GM18909 (cell line): ENCODE data around the gene CFAP410.

Experiments used
- ATAC-seq: cut with Tn5 transposase; IDR thresholded peaks from one replicate; pipeline ENCODE4 v1.9.1; 2021; ENCODE audit warnings: mild to moderate bottlenecking; ENCODE audit not compliant: unreplicated experiment, poor library complexity

CFAP410 gene

GRCh38 chr21:44332965-44333364, 6.2 kb downstream of the CFAP410 start:
- ATAC-seq: no peak

- no peak for ATAC-seq
Observed at GRCh38 chr21:44332383-44332782, 6.8 kb downstream of the CFAP410 start.

GRCh38 chr21:44331650-44332307, 7.4 kb downstream of the CFAP410 start:
- ATAC-seq: no peak

GRCh38 chr21:44331209-44331608, 8.0 kb downstream of the CFAP410 start:
- ATAC-seq: no peak

- no peak for ATAC-seq
Observed at GRCh38 chr21:44330698-44331097, 8.5 kb downstream of the CFAP410 start.

GRCh38 chr21:44329971-44330681, 9.1 kb downstream of the CFAP410 start:
- no peak for ATAC-seq

GRCh38 chr21:44329086-44329889, 9.9 kb downstream of the CFAP410 start:
- no peak for ATAC-seq

GRCh38 chr21:44328242-44328895, 10.8 kb downstream of the CFAP410 start:
- no peak for ATAC-seq

- no peak for ATAC-seq
Observed at GRCh38 chr21:44327603-44327974, 11.6 kb downstream of the CFAP410 start.

GRCh38 chr21:44326716-44327602, 12.2 kb downstream of the CFAP410 start:
- ATAC-seq: no peak

- ATAC-seq: no peak
Observed at GRCh38 chr21:44326272-44326647, 12.9 kb downstream of the CFAP410 start.

- no peak for ATAC-seq
Observed at GRCh38 chr21:44325386-44326271, 13.6 kb downstream of the CFAP410 start.

GRCh38 chr21:44324854-44325107, 14.4 kb downstream of the CFAP410 start:
- no peak for ATAC-seq

GRCh38 chr21:44324106-44324853, 14.9 kb downstream of the CFAP410 start:
- no peak for ATAC-seq

- no peak for ATAC-seq
Observed at GRCh38 chr21:44323591-44323990, 15.6 kb downstream of the CFAP410 start.

- ATAC-seq: no peak
Observed at GRCh38 chr21:44322621-44323325, 16.4 kb downstream of the CFAP410 start.

GRCh38 chr21:44321846-44322450, 17.2 kb downstream of the CFAP410 start:
- ATAC-seq: no peak
